Stimulated activated CD8-positive, alpha-beta memory T cell treated with anti-CD3 and anti-CD28 coated beads, Interleukin-2, amount 100 ng/mL, for 48 hours (primary cell): ENCODE measurements around the gene SOD1.

ENCODE experiments used
- DNase-seq, 2 donors: peaks; one replicate each; pipeline ENCODE4 v3.0.0-alpha.2; 2020; ENCODE audit warnings: low read depth in 2 of 2

SOD1 gene

DNA sequence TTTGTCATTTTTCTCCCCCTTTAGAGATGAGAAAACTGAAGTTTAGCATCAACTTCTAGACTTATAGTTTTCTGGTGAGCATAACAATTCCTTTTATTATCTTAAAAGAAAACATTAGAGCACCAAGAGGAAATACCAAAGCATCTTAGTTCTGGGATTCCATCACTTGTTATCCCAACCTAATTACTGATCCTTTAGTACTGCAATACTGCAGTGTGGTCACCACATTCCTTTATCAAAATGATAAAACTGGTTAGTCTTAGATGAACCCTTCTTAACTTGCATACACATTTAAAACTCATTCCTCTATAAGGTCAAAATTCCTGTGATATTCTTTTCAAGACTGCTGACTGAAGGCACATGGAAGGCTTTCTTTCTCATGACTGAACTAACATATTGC, 23.1 kb downstream of the SOD1 start:
- no peak for DNase-seq

DNA sequence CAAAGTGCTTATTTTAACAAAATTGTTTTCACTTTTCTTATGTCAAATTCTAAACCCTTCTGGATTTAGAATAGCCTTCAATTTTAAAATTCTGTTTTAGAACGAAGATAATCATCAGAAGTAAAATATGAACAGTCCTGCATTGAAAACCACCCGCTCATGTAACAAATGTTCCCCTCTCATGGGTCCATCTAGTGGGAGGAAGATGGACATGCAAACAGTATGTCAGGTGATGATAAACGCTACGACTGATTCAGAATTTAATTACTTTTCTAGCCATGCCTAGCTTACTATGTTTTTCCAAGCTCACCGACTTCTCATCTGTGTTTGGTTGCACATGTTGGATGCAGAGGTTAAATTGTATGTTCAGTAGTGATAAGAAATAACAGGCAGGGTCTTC, 23.5 kb downstream of the SOD1 start:
- no peak for DNase-seq

DNA sequence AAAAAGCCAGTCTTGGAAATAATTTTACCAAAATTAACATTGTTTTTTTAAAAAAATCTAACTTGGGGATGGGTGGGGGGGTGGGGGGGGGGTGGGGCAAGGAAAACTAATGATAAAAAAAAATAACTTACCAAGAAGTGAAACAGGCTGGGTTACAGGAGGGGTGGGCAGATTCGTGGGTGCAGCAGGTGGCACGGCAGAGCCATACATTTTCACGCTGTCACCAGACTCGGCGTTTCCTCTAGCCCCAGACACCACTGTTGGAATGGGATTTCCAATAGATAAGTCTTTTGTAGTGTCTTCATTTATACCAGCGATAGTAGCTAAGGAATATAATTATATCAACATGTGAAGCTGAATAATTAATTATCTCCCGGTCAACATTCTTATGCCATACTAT, 25.4 kb downstream of the SOD1 start:
- no peak for DNase-seq

DNA sequence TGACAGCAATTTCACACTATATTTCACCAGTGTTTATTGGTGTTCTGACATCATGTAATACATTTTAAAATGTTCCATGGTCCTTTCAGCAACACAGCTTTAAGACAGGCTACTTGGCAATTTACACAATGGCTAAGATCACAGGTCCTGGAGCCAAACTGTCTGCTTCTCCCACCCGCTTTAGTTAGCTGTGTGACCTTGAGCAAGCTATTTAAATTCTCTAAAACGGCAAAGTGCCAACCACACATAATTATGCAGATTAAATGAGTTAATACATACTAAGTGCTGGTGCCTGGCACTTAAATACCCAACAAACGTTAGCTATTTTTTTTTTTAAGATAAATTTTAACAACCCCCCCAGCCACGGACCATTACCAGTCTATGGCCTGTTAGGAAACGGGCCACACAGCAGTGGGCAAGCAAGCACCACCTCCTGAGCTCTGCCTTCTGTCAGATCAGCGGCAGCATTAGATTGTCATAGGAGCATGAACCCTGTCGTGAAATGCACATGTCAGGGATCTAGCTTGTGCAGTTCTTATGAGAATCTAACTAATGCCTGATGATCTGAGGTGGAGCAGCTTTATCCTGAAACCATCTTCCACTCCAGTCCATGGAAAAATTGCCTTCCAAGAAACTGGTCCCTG, 26.9 kb downstream of the SOD1 start:
- no peak for DNase-seq

DNA sequence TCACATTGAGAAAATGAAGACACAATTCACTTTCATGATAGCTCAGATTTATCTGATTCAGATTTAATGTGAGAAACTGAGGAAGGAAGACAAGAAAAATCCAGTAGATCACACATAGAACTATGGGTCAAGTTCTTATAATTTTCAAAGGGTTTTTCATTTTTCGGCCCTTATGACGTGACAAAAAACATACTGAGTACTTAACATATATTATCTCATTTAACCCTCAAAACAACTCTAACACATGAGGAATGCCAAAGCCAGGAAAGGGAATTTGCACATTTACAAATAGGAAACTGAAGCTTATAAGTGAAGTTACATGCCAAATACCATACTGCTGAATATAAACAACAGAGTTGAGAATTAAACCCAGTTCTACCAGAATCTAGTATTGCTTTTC, 27.6 kb downstream of the SOD1 start:
- no peak for DNase-seq

DNA sequence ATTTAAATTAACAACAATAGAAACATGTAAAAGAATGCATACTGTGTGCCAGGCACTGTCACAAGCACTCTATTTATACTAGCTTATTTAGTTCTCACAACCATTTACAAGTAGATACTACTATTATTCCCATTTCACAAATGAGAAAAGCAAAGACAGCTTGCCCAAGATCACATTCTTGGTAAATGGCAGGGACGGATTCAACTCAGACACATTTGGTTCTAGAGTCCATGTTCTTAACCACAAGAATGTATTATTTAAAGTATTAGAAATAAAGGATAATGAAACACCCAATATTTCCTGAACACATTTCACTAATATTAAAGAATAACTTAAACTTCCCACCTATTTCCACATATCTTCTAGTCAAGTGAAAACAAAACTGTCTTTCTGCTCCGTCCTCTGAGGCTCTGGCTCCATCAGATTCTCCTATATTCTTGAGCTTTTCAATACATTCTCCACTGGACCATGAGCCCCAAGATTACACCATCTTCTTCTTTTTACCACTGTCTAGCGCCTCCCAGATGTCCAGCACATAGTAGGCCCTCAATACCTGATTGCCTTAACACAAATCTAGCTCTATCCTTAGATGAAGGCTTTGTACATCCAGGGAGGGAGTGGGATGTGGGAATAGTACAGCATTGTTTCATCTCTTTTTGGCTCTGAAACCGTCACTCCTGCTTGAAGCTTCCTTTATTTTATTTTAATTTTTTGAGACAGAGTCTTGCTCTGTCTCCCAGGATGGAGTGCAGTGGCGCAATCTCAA, 29.3 kb downstream of the SOD1 start:
- no peak for DNase-seq

DNA sequence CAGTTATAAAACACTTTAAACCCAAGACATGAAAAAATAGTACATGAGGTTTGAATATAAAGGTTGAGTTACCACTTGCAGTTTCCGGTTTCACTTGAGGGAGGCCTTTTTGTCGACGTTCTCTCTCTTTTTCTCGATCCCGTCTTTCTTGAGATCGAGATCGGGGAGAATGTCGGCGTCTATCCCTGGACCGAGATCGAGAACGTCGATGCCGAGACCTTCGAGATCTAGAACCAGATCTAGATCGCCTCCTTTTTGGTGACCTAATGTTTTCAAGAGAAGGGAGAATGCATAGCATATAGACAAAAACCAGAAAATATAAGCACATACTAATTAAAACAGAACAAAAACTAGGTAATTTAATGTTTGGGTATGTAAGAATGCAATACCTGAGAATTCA, 33.7 kb downstream of the SOD1 start:
- no peak for DNase-seq

DNA sequence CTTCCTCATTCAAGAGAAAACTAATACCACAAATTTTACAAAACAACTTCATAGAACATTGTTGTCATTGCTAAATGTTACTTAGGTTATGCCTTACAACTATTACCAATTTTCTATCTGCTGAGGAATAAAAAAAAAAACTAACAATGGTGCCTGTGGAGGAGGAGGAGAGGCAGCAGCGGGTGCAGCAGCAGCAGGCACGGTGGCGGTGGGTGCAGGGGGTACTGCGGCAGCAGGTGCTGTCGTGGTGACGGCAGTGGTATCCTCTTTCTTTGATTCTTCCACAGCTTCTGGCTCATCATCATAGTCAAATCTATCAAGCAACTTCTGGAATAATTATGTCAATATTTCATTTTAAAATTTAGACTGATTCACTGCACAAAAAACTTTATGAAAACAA, 36.9 kb downstream of the SOD1 start:
- DNase-seq, result no peak

DNA sequence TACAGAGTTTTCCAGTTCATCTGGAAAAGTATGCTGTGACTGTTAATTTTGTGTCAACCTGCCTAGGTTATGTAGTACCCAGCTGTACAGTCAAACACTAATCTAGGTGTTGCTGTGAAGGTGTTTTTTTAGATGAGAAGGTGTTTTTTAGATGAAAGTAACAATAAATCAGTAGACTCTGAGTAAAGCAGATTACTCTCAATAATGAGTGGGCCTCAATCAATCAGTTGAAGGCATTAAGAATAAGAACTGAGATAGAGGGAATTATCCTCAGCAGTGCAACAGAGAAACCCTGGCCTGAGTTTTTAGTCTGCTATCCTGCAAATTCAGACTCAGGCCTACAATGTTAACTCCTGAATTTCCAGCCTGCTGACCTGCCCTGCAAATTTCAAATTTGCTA, 39.0 kb downstream of the SOD1 start:
- no peak for DNase-seq

DNA sequence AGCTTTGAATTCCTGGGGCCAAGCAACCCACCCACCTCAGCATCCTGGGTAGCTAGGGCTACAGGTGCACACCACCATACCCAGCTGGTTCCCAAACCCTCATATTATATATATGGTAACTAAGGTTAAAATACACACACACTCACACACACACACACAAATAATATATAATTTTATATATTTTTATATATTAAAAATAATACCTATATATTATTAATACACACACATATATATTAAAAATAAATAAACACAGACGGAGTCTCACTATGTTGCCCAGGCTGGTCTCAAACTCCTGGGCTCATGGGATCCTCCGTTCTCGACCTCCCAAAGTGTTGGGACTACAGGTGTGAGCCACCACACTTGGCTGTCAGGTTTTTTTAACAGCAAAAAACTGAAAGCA, 40.5 kb downstream of the SOD1 start:
- no peak for DNase-seq

DNA sequence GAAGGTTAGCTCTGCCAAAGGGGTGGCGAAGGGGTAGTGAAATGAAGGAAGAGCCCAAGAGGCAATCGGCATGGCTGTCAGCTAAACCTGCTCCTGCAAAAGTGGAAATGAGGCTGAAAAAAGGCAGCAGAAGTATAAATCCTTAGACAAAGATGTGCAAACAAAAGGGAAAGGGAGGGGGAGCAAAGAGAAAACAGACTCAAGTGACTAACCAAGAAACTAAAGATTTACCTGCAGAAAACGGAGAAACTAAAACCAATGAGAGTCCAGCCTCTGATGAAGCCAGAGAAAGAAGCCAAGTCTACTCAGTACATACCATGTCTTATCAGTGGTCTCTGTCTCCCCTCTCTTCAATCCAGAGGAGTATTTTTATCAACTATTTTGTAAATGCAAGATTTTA, 47.1 kb downstream of the SOD1 start:
- no peak for DNase-seq

DNA sequence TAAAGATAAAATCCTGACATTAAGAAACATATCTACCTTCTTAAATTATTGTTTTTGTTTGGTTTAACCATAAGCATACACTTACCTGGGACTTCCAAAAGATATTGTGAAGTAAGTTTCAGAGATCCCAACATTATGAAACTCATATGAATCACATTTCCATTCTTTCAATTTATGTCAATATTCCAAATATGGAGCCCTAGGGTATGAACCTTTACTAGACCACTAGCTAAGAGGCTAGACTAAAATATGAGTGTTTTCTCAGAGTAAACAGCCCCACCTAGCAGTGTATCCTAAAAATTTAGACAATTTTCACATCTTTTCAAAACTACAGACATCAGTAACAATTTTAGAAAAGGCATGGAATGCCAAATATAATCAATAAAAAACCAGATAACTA, 48.0 kb downstream of the SOD1 start:
- DNase-seq, result no peak

DNA sequence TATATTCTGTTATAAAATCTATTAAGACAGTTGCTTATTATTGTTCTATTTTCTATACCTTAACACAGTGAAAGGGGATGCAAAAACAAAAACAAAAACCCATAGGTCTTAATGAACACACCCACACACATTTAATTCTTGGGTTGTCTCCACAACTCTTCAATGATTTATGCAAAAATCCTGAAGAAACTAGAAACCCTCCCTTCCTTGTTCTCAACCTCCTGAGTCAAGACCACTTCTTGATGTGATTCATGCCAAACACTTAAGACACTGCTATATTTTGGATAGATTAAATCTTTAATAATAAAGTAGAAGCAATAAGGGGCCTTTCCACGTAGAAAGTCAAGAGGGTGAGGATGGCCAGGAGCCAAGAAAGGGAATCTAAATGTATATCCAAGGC, 49.0 kb downstream of the SOD1 start:
- no peak for DNase-seq

DNA sequence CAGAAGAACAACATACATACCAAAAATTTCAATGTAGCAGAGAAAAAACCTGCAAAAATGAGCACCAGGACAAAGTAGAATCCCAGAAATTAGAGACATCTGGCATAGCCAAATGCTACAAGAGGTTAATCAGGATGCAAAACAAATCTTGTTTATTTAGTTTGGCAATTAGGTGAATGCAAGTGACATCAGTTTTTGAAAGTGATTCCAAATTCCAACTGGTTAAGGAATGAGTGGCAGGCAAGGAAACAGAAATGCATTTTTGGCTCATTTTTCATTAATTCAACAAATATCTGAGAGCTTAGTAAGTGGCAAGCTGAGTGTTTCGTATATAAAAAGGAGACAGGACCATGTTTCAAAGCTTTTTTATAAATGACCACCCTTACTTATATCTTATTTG, 51.1 kb downstream of the SOD1 start:
- no peak for DNase-seq

DNA sequence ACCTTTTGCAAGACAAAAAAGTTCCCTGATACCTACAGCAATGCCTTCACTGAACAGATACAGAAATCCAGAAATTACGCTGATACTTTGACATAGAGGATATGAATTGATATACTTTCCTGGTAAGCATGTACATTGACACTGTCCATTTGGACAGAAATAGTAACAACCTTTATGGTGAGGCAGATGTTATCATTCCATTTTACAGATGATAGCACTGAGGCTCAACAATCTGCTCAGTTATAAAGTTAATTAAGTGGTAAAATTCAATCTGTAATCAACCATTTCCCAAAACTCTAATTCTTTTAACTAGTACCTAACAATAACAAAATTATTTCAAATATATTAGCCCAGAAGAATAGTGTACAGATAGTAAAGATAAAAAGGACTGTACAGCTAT, 51.8 kb downstream of the SOD1 start:
- DNase-seq, result no peak

DNA sequence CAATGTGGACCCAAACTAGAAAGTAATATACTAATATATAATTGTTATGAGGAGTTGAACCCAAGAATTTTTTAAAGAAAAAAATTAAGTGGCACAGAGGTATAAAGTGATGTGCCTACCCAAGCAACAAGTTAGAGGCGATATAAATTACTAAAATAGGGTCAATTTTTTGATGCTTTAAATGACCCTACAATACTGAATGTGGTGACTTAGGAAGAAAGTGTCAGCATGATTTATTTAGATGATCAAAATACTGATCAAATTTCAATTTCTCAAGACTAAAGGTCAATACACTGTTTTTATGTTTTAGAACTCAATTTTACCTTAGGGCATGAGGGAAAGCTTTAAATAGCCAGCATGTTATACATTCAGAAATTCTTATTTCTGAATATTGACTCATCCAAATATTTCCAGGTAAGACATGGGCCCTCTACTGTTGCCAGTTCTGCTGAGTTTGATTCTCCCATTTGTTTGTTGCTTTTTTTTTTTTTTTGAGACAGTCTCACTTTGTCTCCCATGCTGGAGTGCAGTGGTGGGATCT, 52.3 kb downstream of the SOD1 start:
- DNase-seq, result no peak

DNA sequence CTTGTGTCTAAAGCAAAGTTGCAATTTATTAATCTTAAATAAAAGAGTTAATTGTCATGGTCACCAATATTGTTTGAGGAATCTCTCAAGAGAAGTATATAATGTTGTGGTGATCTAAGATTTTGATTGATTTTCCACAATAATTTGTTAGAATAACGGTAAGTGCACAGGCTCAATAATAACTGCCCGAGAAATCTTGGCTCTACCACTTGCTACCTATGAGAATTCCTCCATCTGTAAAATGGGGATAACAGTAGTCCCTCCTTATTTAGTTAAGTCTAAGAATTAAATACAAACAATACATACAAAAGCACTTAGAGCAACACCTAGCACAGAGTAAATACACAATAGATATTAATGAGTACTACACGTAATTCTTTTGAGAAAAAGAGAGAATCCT, 53.6 kb downstream of the SOD1 start:
- no peak for DNase-seq

DNA sequence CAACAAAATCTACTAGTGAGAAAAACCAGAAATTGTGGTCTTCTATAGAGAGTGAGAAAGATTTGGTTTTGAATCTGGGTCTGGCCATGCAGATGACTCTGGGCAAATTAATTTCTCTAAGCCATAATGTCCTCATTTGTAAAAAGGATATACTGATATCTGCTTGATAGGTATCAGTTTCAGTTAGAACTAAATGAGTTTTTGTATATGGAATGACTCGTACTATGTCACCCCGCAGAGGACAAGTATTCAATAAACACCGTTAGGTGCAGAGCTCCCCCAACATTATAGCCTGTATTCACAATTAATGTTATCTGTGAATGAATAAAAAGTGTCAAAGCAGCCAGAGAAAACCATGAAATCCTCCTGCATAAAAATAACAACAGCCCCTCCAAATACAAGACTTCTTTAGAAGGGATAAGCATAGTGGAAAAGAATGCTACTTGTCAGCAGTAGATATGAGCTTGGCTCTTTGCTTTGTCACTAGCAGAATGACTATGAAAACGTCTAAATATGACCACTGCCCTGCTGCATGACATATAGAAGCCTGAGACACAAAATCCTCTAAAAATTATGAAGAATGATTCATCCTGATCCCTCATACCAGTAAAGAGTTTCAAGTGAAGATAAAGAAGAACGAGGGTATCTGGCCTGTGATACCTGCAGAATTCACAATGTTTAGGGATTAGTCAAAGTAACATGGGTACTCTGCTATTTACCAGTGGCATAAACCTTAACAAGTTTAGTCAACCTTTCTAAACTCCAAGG, 54.7 kb downstream of the SOD1 start:
- DNase-seq, result no peak

DNA sequence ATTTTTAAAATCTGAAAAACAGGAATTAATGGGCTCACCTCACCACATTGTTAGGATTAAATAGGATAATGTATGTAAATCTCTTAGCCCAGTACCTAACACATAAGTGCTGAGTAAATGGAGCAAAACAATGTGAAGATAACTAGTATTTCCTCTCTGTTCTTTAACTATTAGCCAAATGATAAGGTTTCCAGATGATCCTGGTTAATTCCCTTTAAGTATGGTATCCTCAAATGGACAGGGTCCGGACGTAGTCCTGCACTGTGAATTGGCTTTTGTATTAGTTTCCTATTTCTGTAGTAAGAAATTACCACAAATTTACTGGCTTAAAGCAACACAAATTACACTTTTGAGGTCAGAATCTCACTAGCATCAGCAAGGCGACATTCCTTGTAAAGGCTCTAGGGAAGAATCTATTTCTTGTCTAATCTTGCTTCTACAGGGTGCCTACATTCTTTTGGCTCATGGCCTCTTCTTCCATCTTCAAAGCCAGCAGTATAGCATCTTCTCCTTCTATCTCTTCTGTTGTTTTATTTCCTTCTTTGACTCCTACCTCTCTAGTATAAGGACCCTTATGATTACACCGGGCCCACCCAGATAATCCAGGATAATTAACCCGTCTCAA, 55.4 kb downstream of the SOD1 start:
- DNase-seq, result no peak

DNA sequence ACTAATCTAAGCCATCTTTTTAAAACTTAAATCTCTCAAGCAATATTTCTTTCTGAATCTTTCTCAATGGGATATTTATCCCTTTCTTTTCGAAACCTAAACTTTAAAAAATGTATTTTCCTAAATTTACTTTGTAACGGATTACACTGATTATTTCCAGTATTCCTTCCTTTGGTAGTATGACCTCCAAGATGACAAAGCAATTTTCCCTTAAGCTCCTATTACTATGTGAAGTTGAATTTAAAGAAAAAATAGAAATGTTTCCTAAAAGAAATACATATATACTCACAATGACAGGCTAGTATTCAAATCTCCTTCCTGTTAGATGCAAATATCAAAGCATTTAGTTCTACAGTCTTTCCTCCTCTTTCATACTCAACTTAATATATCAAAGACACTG, 56.6 kb downstream of the SOD1 start:
- DNase-seq, result no peak
